Testis (tissue), 3 donors: ENCODE data around the gene GSN. TPM values are rescaled to one million over a fixed set of nuclear protein-coding genes. Genes with fewer than 3 reads are reported as not detected.
A peak's percentile ranks its signal among the peaks of the same experiment; 100 is the strongest.

Experiments used
- DNase-seq: peaks from one replicate; pipeline ENCODE4 v3.0.0-alpha.2; 2019
- H3K27ac ChIP-seq, 2 donors: fragments of 200-600 bp; sonication (generic); one replicate each; pipeline ENCODE4 v1.5.1; 2019
- H3K27me3 ChIP-seq: fragments of 200-600 bp; sonication (generic); one replicate; pipeline ENCODE4 v1.5.1; 2019
- H3K36me3 ChIP-seq: fragments of 200-600 bp; sonication (generic); one replicate; pipeline ENCODE4 v1.5.1; 2017; ENCODE audit warnings: low read depth; ENCODE audit errors: missing control alignments
- H3K4me1 ChIP-seq: fragments of 200-600 bp; sonication (generic); one replicate; pipeline ENCODE4 v1.5.1; 2019
- H3K4me3 ChIP-seq, 2 donors: fragments of 200-600 bp; sonication (generic); one replicate each; pipeline ENCODE4 v1.5.1; 2017 to 2019
- H3K9me3 ChIP-seq: fragments of 200-600 bp; sonication (generic); one replicate; pipeline ENCODE4 v1.5.1; 2017
- CTCF ChIP-seq, 3 experiments: fragments of 450-650 bp in 2 of 3; fragments of 200-600 bp in 1 of 3; sonication (generic) in 1 of 3; IDR thresholded peaks; one replicate each; pipeline ENCODE4 v1.5.1; 2016 to 2019; ENCODE audit warnings: antibody characterized with exemption in 3 of 3, mild to moderate bottlenecking in 2 of 3, moderate library complexity in 1 of 3
- POLR2A ChIP-seq: fragments of 450-650 bp; IDR thresholded peaks from one replicate; pipeline ENCODE4 v1.6.1; 2017; ENCODE audit warnings: antibody characterized with exemption, mild to moderate bottlenecking, moderate library complexity
- WGBS, 2 donors: methylation state at CpG; one replicate each; pipeline ENCODE4 v1.1.5; 2018; 5-methylcytosine and 5-hydroxymethylcytosine counted together
- intact Hi-C: fragments of 100-400 bp; cut with DNase I; formaldehyde crosslinking; loops from one replicate; pipeline ENCODE4 v1.15.1; 2023; ENCODE audit warnings: low total_unique reads
- polyA plus RNA-seq: library from polyadenylated mRNA; stranded (reverse); fragments of 350-450 nt; fragmentation: Illumina TruSeq; extraction: RNeasy Lipid Tissue Mini Kit (QIAGEN cat#74804); gene quantifications from one replicate; pipeline ENCODE4 v1.2.3, GENCODE V29; 2014; ENCODE audit warnings: low read depth, low replicate concordance; ENCODE audit not compliant: insufficient read depth
- total RNA-seq, 2 donors: library from RNA; depleted of rRNA; stranded (reverse); fragments of >200 nt; gene quantifications; one replicate each; pipeline ENCODE4 v1.2.3, GENCODE V29; 2016

The GSN gene
- total and polyA plus RNA-seq, 3 donors from 2014 or later = 206 to 392 (median 356) TPM

- H3K36me3 ChIP-seq = no peaks in the 10 kb centered on the region
- no peaks in the 10 kb centered on the region for H3K9me3 ChIP-seq
- H3K27me3 ChIP-seq = no peaks in the 10 kb centered on the region
- H3K27ac ChIP-seq = no peak overlapping the region
- no peak for TF ChIP-seq CTCF (IDR thresholded peaks at IDR 0.05)
- TF ChIP-seq POLR2A = no peak
- 92 to 94% methylated on average over 16 to 17 of the region's 17 CpGs for WGBS, 2 donors
- no peak overlapping the region for H3K4me3 ChIP-seq
- H3K4me1 ChIP-seq = no peaks in the 10 kb centered on the region
- DNase-seq = no peak
- intact Hi-C loops = loop anchor here (10.0 kb wide), 1 partner anchor 97 kb away; no protein-coding TSS in a partner anchor
Measured at GRCh38 chr9:121312169-121312568, 44.2 kb downstream of the GSN start.

- DNase-seq = no peak
- intact Hi-C loops = loop anchor here (10.0 kb wide), 1 partner anchor 99 kb away; no protein-coding TSS in a partner anchor
- Histone ChIP-seq H3K27me3 (no peaks in the 10 kb centered on the region), H3K4me1 (peaks cover 7% of the 10 kb centered on the region), H3K36me3 (no peaks in the 10 kb centered on the region), H3K27ac (no peak overlapping the region), H3K4me3 (no peak overlapping the region), H3K9me3 (no peaks in the 10 kb centered on the region)
- TF ChIP-seq POLR2A (no peak), CTCF (IDR thresholded peaks at IDR 0.05) (no peak)
- WGBS, 2 donors = 92 to 93% methylated on average over 6 to 10 of the region's 10 CpGs
Measured at GRCh38 chr9:121313458-121314152, 45.6 kb downstream of the GSN start.

GRCh38 chr9:121316378-121316777, 48.4 kb downstream of the GSN start:
- intact Hi-C loops = loop anchor here (10.0 kb wide), 1 partner anchor 102 kb away; no protein-coding TSS in a partner anchor
- Histone ChIP-seq H3K36me3 (no peaks in the 10 kb centered on the region), H3K4me3 (no peak overlapping the region), H3K27ac (peak overlapping the region in 1 of 2 donors; percentile 62), H3K9me3 (no peaks in the 10 kb centered on the region), H3K4me1 (peaks cover 10% of the 10 kb centered on the region), H3K27me3 (no peaks in the 10 kb centered on the region)
- 92% methylated on average over 6 of the region's 6 CpGs for WGBS, 2 donors
- DNase-seq = no peak
- no peak for TF ChIP-seq CTCF (IDR thresholded peaks at IDR 0.05)
- TF ChIP-seq POLR2A = no peak

- Histone ChIP-seq H3K27ac (peak overlapping the region in 1 of 2 donors; percentile 62), H3K36me3 (no peaks in the 10 kb centered on the region), H3K4me3 (no peak overlapping the region), H3K9me3 (no peaks in the 10 kb centered on the region), H3K4me1 (peaks cover 10% of the 10 kb centered on the region), H3K27me3 (no peaks in the 10 kb centered on the region)
- TF ChIP-seq CTCF (IDR thresholded peaks at IDR 0.05) (no peak), POLR2A (no peak)
- 93 to 94% methylated on average over 11 of the region's 11 CpGs for WGBS, 2 donors
- no peak for DNase-seq
- intact Hi-C loops = loop anchor here (10.0 kb wide), 1 partner anchor 102 kb away; no protein-coding TSS in a partner anchor
Measured at GRCh38 chr9:121316852-121317373, 49.0 kb downstream of the GSN start.
